ENCODE data around the gene ITSN1. TPM values are rescaled to one million over a fixed set of nuclear protein-coding genes. Genes with fewer than 3 reads are reported as not detected.

Gene ITSN1
- total and polyA plus RNA-seq, 2 of the 13 experiments (the other 11 are each of a cell fraction or from before 2014, with no cell fraction given), result 26.1 to 33.8 TPM

DNA sequence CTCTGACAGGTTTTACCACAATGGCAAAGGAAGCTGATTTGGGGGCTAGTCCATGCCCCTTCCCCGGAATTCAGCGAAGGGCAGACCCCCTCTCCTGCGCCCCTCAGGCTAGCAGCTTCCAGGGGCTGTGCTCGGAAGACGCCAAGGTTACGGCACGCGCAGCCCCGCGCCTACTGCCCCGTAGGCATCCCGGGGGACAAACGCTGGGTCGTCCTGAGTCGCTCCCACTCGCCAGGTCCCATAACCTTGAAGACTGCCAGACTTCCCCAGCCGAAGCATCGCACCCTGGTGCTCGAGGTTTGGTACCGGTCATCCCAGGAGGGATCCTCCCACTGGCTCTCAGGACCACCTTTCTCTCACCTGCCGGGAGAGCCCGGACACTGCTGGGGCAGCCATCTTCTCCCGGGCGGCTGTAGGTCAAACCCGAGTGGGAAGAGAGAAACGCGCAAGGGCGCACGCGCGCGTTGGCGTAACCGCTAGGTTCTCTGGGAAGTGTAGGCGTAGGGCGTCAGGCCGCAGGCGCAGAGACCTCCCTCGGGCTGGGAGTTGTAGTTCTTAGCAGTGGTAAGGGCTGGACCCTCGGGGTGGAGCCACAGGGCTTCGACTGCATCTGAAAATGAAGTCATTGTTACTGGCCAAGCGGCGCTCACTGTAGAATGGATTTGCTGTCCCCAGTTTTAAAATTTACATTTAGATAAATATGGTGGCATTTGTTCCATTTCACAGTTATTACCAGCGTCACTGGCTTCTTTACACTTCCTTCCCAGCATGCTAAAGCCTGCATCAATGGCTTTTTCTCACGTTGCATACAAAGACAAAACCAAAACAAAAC is 273.3 kb downstream of the ITSN1 start, which contains the start of gene ATP5PO (continued):
- TF ChIP-seq, protein P1, sequence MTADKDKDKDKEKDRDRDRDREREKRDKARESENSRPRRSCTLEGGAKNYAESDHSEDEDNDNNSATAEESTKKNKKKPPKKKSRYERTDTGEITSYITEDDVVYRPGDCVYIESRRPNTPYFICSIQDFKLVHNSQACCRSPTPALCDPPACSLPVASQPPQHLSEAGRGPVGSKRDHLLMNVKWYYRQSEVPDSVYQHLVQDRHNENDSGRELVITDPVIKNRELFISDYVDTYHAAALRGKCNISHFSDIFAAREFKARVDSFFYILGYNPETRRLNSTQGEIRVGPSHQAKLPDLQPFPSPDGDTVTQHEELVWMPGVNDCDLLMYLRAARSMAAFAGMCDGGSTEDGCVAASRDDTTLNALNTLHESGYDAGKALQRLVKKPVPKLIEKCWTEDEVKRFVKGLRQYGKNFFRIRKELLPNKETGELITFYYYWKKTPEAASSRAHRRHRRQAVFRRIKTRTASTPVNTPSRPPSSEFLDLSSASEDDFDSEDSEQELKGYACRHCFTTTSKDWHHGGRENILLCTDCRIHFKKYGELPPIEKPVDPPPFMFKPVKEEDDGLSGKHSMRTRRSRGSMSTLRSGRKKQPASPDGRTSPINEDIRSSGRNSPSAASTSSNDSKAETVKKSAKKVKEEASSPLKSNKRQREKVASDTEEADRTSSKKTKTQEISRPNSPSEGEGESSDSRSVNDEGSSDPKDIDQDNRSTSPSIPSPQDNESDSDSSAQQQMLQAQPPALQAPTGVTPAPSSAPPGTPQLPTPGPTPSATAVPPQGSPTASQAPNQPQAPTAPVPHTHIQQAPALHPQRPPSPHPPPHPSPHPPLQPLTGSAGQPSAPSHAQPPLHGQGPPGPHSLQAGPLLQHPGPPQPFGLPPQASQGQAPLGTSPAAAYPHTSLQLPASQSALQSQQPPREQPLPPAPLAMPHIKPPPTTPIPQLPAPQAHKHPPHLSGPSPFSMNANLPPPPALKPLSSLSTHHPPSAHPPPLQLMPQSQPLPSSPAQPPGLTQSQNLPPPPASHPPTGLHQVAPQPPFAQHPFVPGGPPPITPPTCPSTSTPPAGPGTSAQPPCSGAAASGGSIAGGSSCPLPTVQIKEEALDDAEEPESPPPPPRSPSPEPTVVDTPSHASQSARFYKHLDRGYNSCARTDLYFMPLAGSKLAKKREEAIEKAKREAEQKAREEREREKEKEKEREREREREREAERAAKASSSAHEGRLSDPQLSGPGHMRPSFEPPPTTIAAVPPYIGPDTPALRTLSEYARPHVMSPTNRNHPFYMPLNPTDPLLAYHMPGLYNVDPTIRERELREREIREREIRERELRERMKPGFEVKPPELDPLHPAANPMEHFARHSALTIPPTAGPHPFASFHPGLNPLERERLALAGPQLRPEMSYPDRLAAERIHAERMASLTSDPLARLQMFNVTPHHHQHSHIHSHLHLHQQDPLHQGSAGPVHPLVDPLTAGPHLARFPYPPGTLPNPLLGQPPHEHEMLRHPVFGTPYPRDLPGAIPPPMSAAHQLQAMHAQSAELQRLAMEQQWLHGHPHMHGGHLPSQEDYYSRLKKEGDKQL (CRISPR knock-in tag; IDR thresholded peaks at IDR 0.05; ENCODE audit: low read depth), result 0 out of 2 replicates have a peak, but pooled peaks have one; percentile 22
- TF ChIP-seq, protein P2, sequence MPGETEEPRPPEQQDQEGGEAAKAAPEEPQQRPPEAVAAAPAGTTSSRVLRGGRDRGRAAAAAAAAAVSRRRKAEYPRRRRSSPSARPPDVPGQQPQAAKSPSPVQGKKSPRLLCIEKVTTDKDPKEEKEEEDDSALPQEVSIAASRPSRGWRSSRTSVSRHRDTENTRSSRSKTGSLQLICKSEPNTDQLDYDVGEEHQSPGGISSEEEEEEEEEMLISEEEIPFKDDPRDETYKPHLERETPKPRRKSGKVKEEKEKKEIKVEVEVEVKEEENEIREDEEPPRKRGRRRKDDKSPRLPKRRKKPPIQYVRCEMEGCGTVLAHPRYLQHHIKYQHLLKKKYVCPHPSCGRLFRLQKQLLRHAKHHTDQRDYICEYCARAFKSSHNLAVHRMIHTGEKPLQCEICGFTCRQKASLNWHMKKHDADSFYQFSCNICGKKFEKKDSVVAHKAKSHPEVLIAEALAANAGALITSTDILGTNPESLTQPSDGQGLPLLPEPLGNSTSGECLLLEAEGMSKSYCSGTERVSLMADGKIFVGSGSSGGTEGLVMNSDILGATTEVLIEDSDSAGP (CRISPR knock-in tag; IDR thresholded peaks at IDR 0.05; ENCODE audit: borderline replicate concordance), result peak; percentile 81; the same call in 1 of the 2 replicates
- TF ChIP-seq ATF1 (CRISPR knock-in tag; IDR thresholded peaks at IDR 0.05) (peak; percentile 43; the same call in 1 of the 2 replicates), SRSF9 (IDR thresholded peaks at IDR 0.05; ENCODE audit: borderline replicate concordance, insufficient read depth, low read depth, low read length, poor library complexity, severe bottlenecking) (no peak), ZNF878 (CRISPR knock-in tag; IDR thresholded peaks at IDR 0.05) (no peak), ARNT (IDR thresholded peaks at IDR 0.05) (no peak), NR2F1 (CRISPR knock-in tag; IDR thresholded peaks at IDR 0.05) (no peak)
- TF ChIP-seq, protein P3, sequence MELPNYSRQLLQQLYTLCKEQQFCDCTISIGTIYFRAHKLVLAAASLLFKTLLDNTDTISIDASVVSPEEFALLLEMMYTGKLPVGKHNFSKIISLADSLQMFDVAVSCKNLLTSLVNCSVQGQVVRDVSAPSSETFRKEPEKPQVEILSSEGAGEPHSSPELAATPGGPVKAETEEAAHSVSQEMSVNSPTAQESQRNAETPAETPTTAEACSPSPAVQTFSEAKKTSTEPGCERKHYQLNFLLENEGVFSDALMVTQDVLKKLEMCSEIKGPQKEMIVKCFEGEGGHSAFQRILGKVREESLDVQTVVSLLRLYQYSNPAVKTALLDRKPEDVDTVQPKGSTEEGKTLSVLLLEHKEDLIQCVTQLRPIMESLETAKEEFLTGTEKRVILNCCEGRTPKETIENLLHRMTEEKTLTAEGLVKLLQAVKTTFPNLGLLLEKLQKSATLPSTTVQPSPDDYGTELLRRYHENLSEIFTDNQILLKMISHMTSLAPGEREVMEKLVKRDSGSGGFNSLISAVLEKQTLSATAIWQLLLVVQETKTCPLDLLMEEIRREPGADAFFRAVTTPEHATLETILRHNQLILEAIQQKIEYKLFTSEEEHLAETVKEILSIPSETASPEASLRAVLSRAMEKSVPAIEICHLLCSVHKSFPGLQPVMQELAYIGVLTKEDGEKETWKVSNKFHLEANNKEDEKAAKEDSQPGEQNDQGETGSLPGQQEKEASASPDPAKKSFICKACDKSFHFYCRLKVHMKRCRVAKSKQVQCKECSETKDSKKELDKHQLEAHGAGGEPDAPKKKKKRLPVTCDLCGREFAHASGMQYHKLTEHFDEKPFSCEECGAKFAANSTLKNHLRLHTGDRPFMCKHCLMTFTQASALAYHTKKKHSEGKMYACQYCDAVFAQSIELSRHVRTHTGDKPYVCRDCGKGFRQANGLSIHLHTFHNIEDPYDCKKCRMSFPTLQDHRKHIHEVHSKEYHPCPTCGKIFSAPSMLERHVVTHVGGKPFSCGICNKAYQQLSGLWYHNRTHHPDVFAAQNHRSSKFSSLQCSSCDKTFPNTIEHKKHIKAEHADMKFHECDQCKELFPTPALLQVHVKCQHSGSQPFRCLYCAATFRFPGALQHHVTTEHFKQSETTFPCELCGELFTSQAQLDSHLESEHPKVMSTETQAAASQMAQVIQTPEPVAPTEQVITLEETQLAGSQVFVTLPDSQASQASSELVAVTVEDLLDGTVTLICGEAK (IDR thresholded peaks at IDR 0.05), result no peak
- TF ChIP-seq, protein P3 (CRISPR knock-in tag; IDR thresholded peaks at IDR 0.05), result 0 out of 2 replicates have a peak, but pooled peaks have one; percentile 36
